ENCODE data around the gene SUCO.
"Not testable (repeated sequence)": the region's sequence is repeated elsewhere in the genome, so short reads cannot be mapped to it uniquely, and the experiment has no call there.

Gene SUCO

GRCh38 chr1:172532700-172533512 is at the start of gene SUCO:
Gene SUCO (plus strand): TSS chr1:172533150. CDS start chr1:172533436, 286 bp downstream.
- peak; percentile 99 for DNase-seq

- no peak for DNase-seq
These were observed 49.5 kb upstream of the SUCO start for GRCh38 chr1:172483448-172483847.

GRCh38 chr1:172484252-172484651 is 48.7 kb upstream of the SUCO start:
- DNase-seq: no peak

- DNase-seq: peak; percentile 46
These were observed 47.3 kb upstream of the SUCO start for GRCh38 chr1:172485626-172486025.

GRCh38 chr1:172486805-172487454 is 46.0 kb upstream of the SUCO start:
- no peak for DNase-seq

GRCh38 chr1:172487550-172487949 is 45.4 kb upstream of the SUCO start:
- DNase-seq: no peak

GRCh38 chr1:172488393-172488792 is 44.6 kb upstream of the SUCO start:
- DNase-seq: no peak

GRCh38 chr1:172489847-172490246 is 43.1 kb upstream of the SUCO start:
- no peak for DNase-seq

GRCh38 chr1:172492421-172492820 is 40.5 kb upstream of the SUCO start:
- DNase-seq: no peak

- DNase-seq: no peak
These were observed 38.8 kb upstream of the SUCO start for GRCh38 chr1:172494166-172494565.

- not testable (repeated sequence) for DNase-seq
These were observed 36.8 kb upstream of the SUCO start for GRCh38 chr1:172496127-172496526.

GRCh38 chr1:172496678-172497077 is 36.3 kb upstream of the SUCO start:
- no peak for DNase-seq

- DNase-seq: no peak
These were observed 35.7 kb upstream of the SUCO start for GRCh38 chr1:172497230-172497629.

- DNase-seq: no peak
These were observed 34.1 kb upstream of the SUCO start for GRCh38 chr1:172498857-172499256.

- DNase-seq: peak; percentile 30
These were observed 33.3 kb upstream of the SUCO start for GRCh38 chr1:172499636-172500141.

- no peak for DNase-seq
These were observed 32.7 kb upstream of the SUCO start for GRCh38 chr1:172500207-172500606.

- no peak for DNase-seq
These were observed 25.2 kb upstream of the SUCO start for GRCh38 chr1:172507741-172508140.

- no peak for DNase-seq
These were observed 22.5 kb upstream of the SUCO start for GRCh38 chr1:172510479-172510878.

- no peak for DNase-seq
These were observed 20.4 kb upstream of the SUCO start for GRCh38 chr1:172512591-172512990.

- DNase-seq: peak; percentile 57
These were observed 19.5 kb upstream of the SUCO start for GRCh38 chr1:172513479-172513878.

- no peak for DNase-seq
These were observed 18.8 kb upstream of the SUCO start for GRCh38 chr1:172514108-172514507.

GRCh38 chr1:172515436-172515835 is 17.5 kb upstream of the SUCO start:
- DNase-seq: peak; percentile 92

- DNase-seq: no peak
These were observed 17.0 kb upstream of the SUCO start for GRCh38 chr1:172515927-172516326.

GRCh38 chr1:172517081-172517480 is 15.9 kb upstream of the SUCO start:
- no peak for DNase-seq

Data from hematopoietic multipotent progenitor cell treated with erythropoietin and hydrocortisone succinate and interleukin-3 and kit ligand, for 8 days (in vitro differentiated cells).